GM06990 (cell line): ENCODE data around the gene ING1.

Experiments
- DNase-seq: peaks from one replicate; pipeline ENCODE4 v3.0.0-alpha.2; 2011; ENCODE audit not compliant: insufficient read length; ENCODE audit errors: extremely low read depth
- H3K27me3 ChIP-seq: replicated peaks from 2 replicates; pipeline ENCODE4 v1.6.0; 2011; ENCODE audit warnings: low read length; ENCODE audit not compliant: control insufficient read depth, insufficient read depth
- H3K36me3 ChIP-seq: 2 replicates; pipeline ENCODE4 v1.5.1; 2011; ENCODE audit warnings: low read length; ENCODE audit not compliant: control insufficient read depth, insufficient read depth
- H3K4me3 ChIP-seq: replicated peaks from 2 replicates; pipeline ENCODE4 v1.5.1; 2011; ENCODE audit warnings: low read depth, mild to moderate bottlenecking, control low read depth, low read length
- CTCF ChIP-seq: IDR thresholded peaks from 2 replicates; pipeline ENCODE4 v1.5.1; 2011; ENCODE audit warnings: low read length, control low read depth, mild to moderate bottlenecking, inconsistent platforms; ENCODE audit not compliant: insufficient read depth, poor library complexity, severe bottlenecking

Gene ING1

GRCh38 chr13:110681868-110682550 is 31.5 kb upstream of the ING1 start:
- no peak for TF ChIP-seq CTCF
- peaks cover 22% of the 10 kb centered on the region for H3K36me3 ChIP-seq
- no peak for DNase-seq
- H3K4me3 ChIP-seq, result no peak overlapping the region
- no peaks in the 10 kb centered on the region for H3K27me3 ChIP-seq

- no peak for TF ChIP-seq CTCF
- no peaks in the 10 kb centered on the region for H3K27me3 ChIP-seq
- no peak overlapping the region for H3K4me3 ChIP-seq
- DNase-seq, result no peak
- H3K36me3 ChIP-seq, result peaks cover 24% of the 10 kb centered on the region
Measured at GRCh38 chr13:110682746-110683145, 30.8 kb upstream of the ING1 start.

GRCh38 chr13:110683203-110683883 is 30.2 kb upstream of the ING1 start:
- no peak overlapping the region for H3K4me3 ChIP-seq
- peak; percentile 8 for TF ChIP-seq CTCF
- no peak for DNase-seq
- H3K36me3 ChIP-seq, result peaks cover 21% of the 10 kb centered on the region
- H3K27me3 ChIP-seq, result no peaks in the 10 kb centered on the region

- Histone ChIP-seq H3K36me3 (peaks cover 16% of the 10 kb centered on the region), H3K27me3 (no peaks in the 10 kb centered on the region), H3K4me3 (no peak overlapping the region)
- no peak for DNase-seq
- no peak for TF ChIP-seq CTCF
Measured at GRCh38 chr13:110683921-110684320, 29.6 kb upstream of the ING1 start.

GRCh38 chr13:110684388-110685056 is 29.0 kb upstream of the ING1 start:
- TF ChIP-seq CTCF, result no peak
- Histone ChIP-seq H3K36me3 (peaks cover 14% of the 10 kb centered on the region), H3K27me3 (no peaks in the 10 kb centered on the region), H3K4me3 (no peak overlapping the region)
- no peak for DNase-seq
